GM12801 (cell line): Measurements from ENCODE around the gene LRRC14B.

Experiments
- CTCF ChIP-seq: IDR thresholded peaks from one replicate; pipeline ENCODE4 v1.5.1; 2011; ENCODE audit warnings: control low read depth; ENCODE audit not compliant: insufficient read length; ENCODE audit errors: extremely low read depth

Gene LRRC14B

GRCh38 chr5:160921-161802 lies 30.1 kb upstream of the LRRC14B start:
- TF ChIP-seq CTCF = no peak

- TF ChIP-seq CTCF = no peak
Observed at GRCh38 chr5:161803-162110, 29.5 kb upstream of the LRRC14B start.

GRCh38 chr5:162190-162564 lies 29.1 kb upstream of the LRRC14B start:
- TF ChIP-seq CTCF = no peak

GRCh38 chr5:162565-163337 lies 28.5 kb upstream of the LRRC14B start:
- no peak for TF ChIP-seq CTCF

- no peak for TF ChIP-seq CTCF
Observed at GRCh38 chr5:163338-163620, 28.0 kb upstream of the LRRC14B start.

- no peak for TF ChIP-seq CTCF
Observed at GRCh38 chr5:163841-164240, 27.5 kb upstream of the LRRC14B start.

GRCh38 chr5:164244-164643 lies 27.1 kb upstream of the LRRC14B start:
- no peak for TF ChIP-seq CTCF
